Suprapubic skin (tissue), 4 donors: ENCODE data around the gene YWHAQ. TPM values are rescaled to one million over a fixed set of nuclear protein-coding genes. Genes with fewer than 3 reads are reported as not detected.

Experiments used
- DNase-seq, 2 donors: peaks; one replicate each; pipeline ENCODE4 v3.0.0-alpha.2; 2019; ENCODE audit warnings: low spot score in 2 of 2
- H3K27ac ChIP-seq: fragments of 200-600 bp; sonication (generic); one replicate; pipeline ENCODE4 v1.5.1; 2019
- H3K27me3 ChIP-seq: fragments of 200-600 bp; sonication (generic); one replicate; pipeline ENCODE4 v1.5.1; 2019
- H3K36me3 ChIP-seq: fragments of 200-600 bp; sonication (generic); one replicate; pipeline ENCODE4 v1.5.1; 2019
- H3K4me1 ChIP-seq: fragments of 200-600 bp; sonication (generic); one replicate; pipeline ENCODE4 v1.5.1; 2019
- H3K4me3 ChIP-seq: fragments of 200-600 bp; sonication (generic); one replicate; pipeline ENCODE4 v1.5.1; 2019; ENCODE audit warnings: mild to moderate bottlenecking
- H3K9me3 ChIP-seq: fragments of 200-600 bp; sonication (generic); one replicate; pipeline ENCODE4 v1.5.1; 2019
- EP300 ChIP-seq: sonication (generic); formaldehyde crosslinking; IDR thresholded peaks from one replicate; pipeline ENCODE4 v1.6.1; 2017; ENCODE audit warnings: antibody characterized with exemption
- POLR2A ChIP-seq, 2 donors: fragments of 450-650 bp; IDR thresholded peaks; one replicate each; pipeline ENCODE4 v1.6.1; 2017; ENCODE audit warnings: antibody characterized with exemption in 2 of 2, mild to moderate bottlenecking in 2 of 2, moderate library complexity in 2 of 2
- POLR2AphosphoS5 ChIP-seq, 3 donors: sonication (generic); formaldehyde crosslinking; IDR thresholded peaks; one replicate each; pipeline ENCODE4 v1.6.1; 2017; ENCODE audit warnings: antibody characterized with exemption in 3 of 3
- WGBS: methylation state at CpG from one replicate; pipeline ENCODE4 v1.1.5; 2018; 5-methylcytosine and 5-hydroxymethylcytosine counted together
- total RNA-seq, 4 donors: library from RNA; depleted of rRNA; stranded (reverse); fragments of >200 nt; gene quantifications; one replicate each; pipeline ENCODE4 v1.1.0, GENCODE V29; 2016
- TF ChIP-seq, protein P1 (sequence below), 2 donors: fragments of 200-600 bp in 1 of 2; fragments of 450-650 bp in 1 of 2; sonication (generic) in 1 of 2; IDR thresholded peaks; one replicate each; pipeline ENCODE4 v1.5.1; 2016 to 2019; ENCODE audit warnings: antibody characterized with exemption in 2 of 2, mild to moderate bottlenecking in 1 of 2, moderate library complexity in 1 of 2

Gene YWHAQ
- total RNA-seq, 4 donors from 2014 or later: 84.6 to 172 (median 165) TPM

GRCh38 chr2:9665898-9666297, 35.1 kb upstream of the YWHAQ start:
- WGBS: 81% methylated on average over 7 of the region's 9 CpGs
- no peak for TF ChIP-seq POLR2AphosphoS5 (IDR thresholded peaks at IDR 0.05)
- no peak for TF ChIP-seq POLR2A (IDR thresholded peaks at IDR 0.05)
- no peak for DNase-seq

DNA sequence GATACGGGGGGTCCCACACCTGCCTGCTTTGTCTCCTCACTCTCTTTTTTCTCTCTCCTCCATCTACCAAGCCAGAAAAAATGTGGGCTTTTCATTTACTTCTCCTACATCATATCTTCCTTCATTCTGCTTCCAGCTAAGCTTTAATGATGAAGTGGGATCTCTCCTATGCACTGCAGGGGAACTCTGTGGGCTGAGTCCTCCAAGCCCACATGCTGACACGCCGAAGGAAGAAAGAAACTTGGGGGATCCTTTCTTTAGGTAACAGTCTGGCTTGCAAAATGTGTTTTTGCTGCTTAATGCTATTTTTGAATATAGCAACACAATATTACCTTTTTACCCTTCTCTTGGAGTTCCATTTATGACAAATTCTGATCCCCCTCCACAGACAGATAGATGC, 33.6 kb upstream of the YWHAQ start:
- Histone ChIP-seq H3K27ac (no peak overlapping the region), H3K27me3 (no peaks in the 10 kb centered on the region), H3K4me3 (no peak overlapping the region), H3K36me3 (no peaks in the 10 kb centered on the region), H3K9me3 (no peaks in the 10 kb centered on the region), H3K4me1 (no peaks in the 10 kb centered on the region)
- 96% methylated on average over 3 of the region's 3 CpGs for WGBS
- TF ChIP-seq POLR2A (IDR thresholded peaks at IDR 0.05): no peak
- TF ChIP-seq POLR2AphosphoS5 (IDR thresholded peaks at IDR 0.05): no peak
- TF ChIP-seq, protein P1, sequence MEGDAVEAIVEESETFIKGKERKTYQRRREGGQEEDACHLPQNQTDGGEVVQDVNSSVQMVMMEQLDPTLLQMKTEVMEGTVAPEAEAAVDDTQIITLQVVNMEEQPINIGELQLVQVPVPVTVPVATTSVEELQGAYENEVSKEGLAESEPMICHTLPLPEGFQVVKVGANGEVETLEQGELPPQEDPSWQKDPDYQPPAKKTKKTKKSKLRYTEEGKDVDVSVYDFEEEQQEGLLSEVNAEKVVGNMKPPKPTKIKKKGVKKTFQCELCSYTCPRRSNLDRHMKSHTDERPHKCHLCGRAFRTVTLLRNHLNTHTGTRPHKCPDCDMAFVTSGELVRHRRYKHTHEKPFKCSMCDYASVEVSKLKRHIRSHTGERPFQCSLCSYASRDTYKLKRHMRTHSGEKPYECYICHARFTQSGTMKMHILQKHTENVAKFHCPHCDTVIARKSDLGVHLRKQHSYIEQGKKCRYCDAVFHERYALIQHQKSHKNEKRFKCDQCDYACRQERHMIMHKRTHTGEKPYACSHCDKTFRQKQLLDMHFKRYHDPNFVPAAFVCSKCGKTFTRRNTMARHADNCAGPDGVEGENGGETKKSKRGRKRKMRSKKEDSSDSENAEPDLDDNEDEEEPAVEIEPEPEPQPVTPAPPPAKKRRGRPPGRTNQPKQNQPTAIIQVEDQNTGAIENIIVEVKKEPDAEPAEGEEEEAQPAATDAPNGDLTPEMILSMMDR (IDR thresholded peaks at IDR 0.05): no peak
- no peak for TF ChIP-seq EP300
- DNase-seq: no peak

More at GRCh38 chr2:9665898-9666297, 35.1 kb upstream of the YWHAQ start:
- H3K4me3 ChIP-seq: no peak overlapping the region
- H3K9me3 ChIP-seq: no peaks in the 10 kb centered on the region
- H3K27me3 ChIP-seq: no peaks in the 10 kb centered on the region
- H3K27ac ChIP-seq: no peak overlapping the region
- H3K36me3 ChIP-seq: no peaks in the 10 kb centered on the region
- H3K4me1 ChIP-seq: no peaks in the 10 kb centered on the region

GRCh38 chr2:9663008-9663879, 32.4 kb upstream of the YWHAQ start:
- WGBS: 77% methylated on average over 7 of the region's 7 CpGs
- H3K4me3 ChIP-seq: no peak overlapping the region
- H3K4me1 ChIP-seq: no peaks in the 10 kb centered on the region
- H3K9me3 ChIP-seq: no peaks in the 10 kb centered on the region
- H3K27me3 ChIP-seq: no peaks in the 10 kb centered on the region
- no peak for DNase-seq
- H3K27ac ChIP-seq: no peak overlapping the region
- no peaks in the 10 kb centered on the region for H3K36me3 ChIP-seq
- TF ChIP-seq POLR2A (IDR thresholded peaks at IDR 0.05) (no peak), EP300 (no peak)
- TF ChIP-seq, protein P1 (IDR thresholded peaks at IDR 0.05): no peak

- 70% methylated on average over 7 of the region's 8 CpGs for WGBS
- no peak for DNase-seq
These were observed 30.5 kb upstream of the YWHAQ start for GRCh38 chr2:9661261-9661660.

DNA sequence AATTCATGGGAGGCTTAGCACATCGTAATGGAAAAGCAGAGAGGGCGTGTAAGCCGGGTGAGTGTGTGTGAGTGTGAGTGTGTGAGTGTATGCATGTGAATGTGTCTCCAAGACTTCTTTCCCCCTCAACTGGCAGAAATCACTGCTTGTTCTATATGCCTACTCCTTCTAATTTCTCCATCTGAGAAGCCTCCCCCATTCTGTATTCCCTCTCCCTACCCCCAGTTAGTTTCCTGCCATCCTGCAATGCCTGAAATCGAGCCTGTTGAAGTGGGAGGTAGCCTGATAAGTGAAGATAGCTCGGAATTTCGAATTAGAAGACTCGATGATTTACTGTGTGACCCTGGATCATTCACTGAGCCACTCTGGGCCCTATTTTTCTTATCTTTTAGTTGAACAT, 30.0 kb upstream of the YWHAQ start:
- no peak for DNase-seq
- Histone ChIP-seq H3K4me3 (no peak overlapping the region), H3K36me3 (no peaks in the 10 kb centered on the region), H3K4me1 (no peaks in the 10 kb centered on the region), H3K27ac (no peak overlapping the region), H3K27me3 (no peaks in the 10 kb centered on the region), H3K9me3 (no peaks in the 10 kb centered on the region)
- no peak for TF ChIP-seq EP300
- no peak for TF ChIP-seq POLR2A (IDR thresholded peaks at IDR 0.05)
- TF ChIP-seq POLR2AphosphoS5 (IDR thresholded peaks at IDR 0.05): no peak
- TF ChIP-seq, protein P1 (IDR thresholded peaks at IDR 0.05): no peak
- 86% methylated on average over 7 of the region's 7 CpGs for WGBS

More at GRCh38 chr2:9661261-9661660, 30.5 kb upstream of the YWHAQ start:
- Histone ChIP-seq H3K36me3 (no peaks in the 10 kb centered on the region), H3K4me1 (no peaks in the 10 kb centered on the region), H3K4me3 (no peak overlapping the region), H3K9me3 (no peaks in the 10 kb centered on the region), H3K27me3 (no peaks in the 10 kb centered on the region), H3K27ac (no peak overlapping the region)
- TF ChIP-seq, protein P1 (IDR thresholded peaks at IDR 0.05): no peak
- TF ChIP-seq EP300 (no peak), POLR2AphosphoS5 (IDR thresholded peaks at IDR 0.05) (no peak), POLR2A (IDR thresholded peaks at IDR 0.05) (no peak)
